HepG2 (cell line): ENCODE measurements around the gene DCDC2.

Source experiments
- EZH2 ChIP-seq: conservative IDR thresholded peaks from 2 replicates; pipeline ENCODE4 v1.6.1; 2012; ENCODE audit warnings: mild to moderate bottlenecking, low read depth, low read length, moderate library complexity
- NCOR1 ChIP-seq: fragments of 200-600 bp; sonication (generic); IDR thresholded peaks from 2 replicates; pipeline ENCODE4 v1.7.0; 2017; ENCODE audit warnings: antibody characterized with exemption, low read length, borderline replicate concordance
- NR1H2 ChIP-seq: sonication (generic); formaldehyde crosslinking; IDR thresholded peaks from 2 replicates; pipeline ENCODE4 v1.8.1; 2022; ENCODE audit warnings: low read depth, missing genetic modification reagents, borderline replicate concordance
- POLR2AphosphoS2 ChIP-seq: IDR thresholded peaks from 2 replicates; pipeline ENCODE4 v1.6.1; 2011; ENCODE audit warnings: low read depth, low read length, improper control_type of control experiment
- RAD21 ChIP-seq: fragments of 450-650 bp; formaldehyde crosslinking; IDR thresholded peaks from 2 replicates; pipeline ENCODE4 v1.5.0; 2020; ENCODE audit warnings: mild to moderate bottlenecking
- SP1 ChIP-seq, 2 experiments: fragments of 450-650 bp in 1 of 2; sonication (generic) in 1 of 2; formaldehyde crosslinking in 1 of 2; IDR thresholded peaks; 2 replicates each; pipeline versions ENCODE4 v1.4.0 to v1.6.1; 2016 to 2020; ENCODE audit warnings: missing genetic modification reagents in 1 of 2
- TF ChIP-seq, protein P1 (sequence below): IDR thresholded peaks from 2 replicates; pipeline ENCODE4 v1.6.1; 2012; ENCODE audit warnings: inconsistent platforms

DNA sequence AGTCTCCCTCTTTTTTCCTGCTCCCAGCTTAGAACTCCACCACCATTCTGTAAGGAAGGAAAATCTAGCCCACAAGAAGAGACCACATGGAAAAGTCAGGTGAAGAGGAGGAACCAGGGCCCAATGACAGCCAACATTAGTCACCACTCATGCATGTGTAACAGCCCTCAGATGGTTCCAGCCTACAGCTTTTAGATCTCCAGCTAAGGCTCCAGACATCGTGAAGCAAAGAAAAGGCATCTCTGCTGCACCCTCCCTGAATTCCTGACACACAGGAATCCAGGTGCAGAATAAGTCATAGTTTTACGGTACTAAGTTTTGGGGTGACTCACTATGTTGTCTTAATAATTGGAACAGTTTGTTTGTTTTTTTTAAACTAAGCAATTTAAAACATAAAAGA, 25.5 kb downstream of the DCDC2 start:
- TF ChIP-seq POLR2AphosphoS2 (no peak), NCOR1 (no peak), RAD21 (CRISPR knock-in tag) (no peak), SP1 (IDR thresholded peaks at IDR 0.05) (no peak), SP1 (CRISPR knock-in tag; IDR thresholded peaks at IDR 0.05) (no peak), NR1H2 (no peak), EZH2 (no peak)
- TF ChIP-seq, protein P1, sequence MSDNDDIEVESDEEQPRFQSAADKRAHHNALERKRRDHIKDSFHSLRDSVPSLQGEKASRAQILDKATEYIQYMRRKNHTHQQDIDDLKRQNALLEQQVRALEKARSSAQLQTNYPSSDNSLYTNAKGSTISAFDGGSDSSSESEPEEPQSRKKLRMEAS = no peak
